K562 (cell line): ENCODE results near the gene CLIP1. TPM values are rescaled to one million over a fixed set of nuclear protein-coding genes. Genes with fewer than 3 reads are reported as not detected.

ENCODE experiments used
- ATAC-seq: fragments of 200-7000 bp; cut with Tn5 transposase; 3 replicates; pipeline ENCODE4 v1.9.1; 2020; ENCODE audit warnings: moderate library complexity
- BruUV-seq: library from RNA; stranded (reverse); fragments of 400-500 nt; replicated peaks from 2 replicates; lab custom pipeline; 2021; lab: Mats Ljungman, UMichigan
- CTCF ChIA-PET: fragments of 300-600 bp; formaldehyde crosslinking; extraction: SDS; loops from one replicate; lab custom pipeline; 2021; ENCODE audit warnings: low intra/inter-chr PET ratio; lab: Yijun Ruan, JAX
- POLR2A ChIA-PET: fragments of 300-600, 350-650 bp; sonication (Branson Sonifier 250); formaldehyde crosslinking; extraction: SDS; loops from one replicate; lab custom pipeline; 2021; ENCODE audit warnings: antibody characterized with exemption, inconsistent platforms; lab: Yijun Ruan, JAX
- DNase-seq, 4 experiments: peaks; one replicate each; pipeline versions ENCODE4 v3.0.0 to v3.0.0-alpha.2; 2011 to 2018; ENCODE audit warnings: low spot score in 3 of 4, mixed read lengths in 3 of 4; ENCODE audit errors: extremely low read depth in 1 of 4
- FAIRE-seq: peaks from 2 replicates; lab custom pipeline; 2011; peaks lifted over from hg19 to GRCh38; lab: Jason Lieb, UNC
- H2AFZ ChIP-seq: 2 replicates; pipeline ENCODE4 v1.6.0; 2011; ENCODE audit warnings: low read depth, low read length, control low read depth, inconsistent platforms
- H3K27ac ChIP-seq: fragments of 200-600 bp; 3 replicates; pipeline ENCODE4 v1.8.0; 2011; ENCODE audit warnings: low read depth, mild to moderate bottlenecking, control low read depth, inconsistent platforms, low read length, moderate library complexity, mixed read lengths; ENCODE audit errors: extremely low read depth
- H3K27me3 ChIP-seq, 2 experiments: fragments of 300-600 bp in 1 of 2; 2 replicates in 1 of 2; 3 replicates in 1 of 2; pipeline versions ENCODE4 v1.6.0 to v1.8.0; 2011; ENCODE audit warnings: inconsistent platforms in 2 of 2, low read length in 2 of 2, mild to moderate bottlenecking in 1 of 2, mixed read lengths in 1 of 2, moderate library complexity in 1 of 2; ENCODE audit not compliant: control insufficient read depth in 2 of 2, insufficient read depth in 2 of 2
- H3K36me3 ChIP-seq: fragments of 300-600 bp; 3 replicates; pipeline ENCODE4 v1.8.0; 2011; ENCODE audit warnings: mild to moderate bottlenecking, low read length, inconsistent platforms; ENCODE audit not compliant: control insufficient read depth, insufficient read depth
- H3K4me1 ChIP-seq, 2 experiments: fragments of 200-600 bp in 1 of 2; replicated peaks in 1 of 2; 2 replicates in 1 of 2; 3 replicates in 1 of 2; pipeline versions ENCODE4 v1.5.1 to v1.8.0; 2011; ENCODE audit warnings: inconsistent platforms in 2 of 2, low read length in 2 of 2, mild to moderate bottlenecking in 1 of 2, mixed read lengths in 1 of 2, moderate library complexity in 1 of 2; ENCODE audit not compliant: control insufficient read depth in 2 of 2, insufficient read depth in 2 of 2
- H3K4me2 ChIP-seq: 2 replicates; pipeline ENCODE4 v1.6.1; 2011; ENCODE audit warnings: low read length, control low read depth, inconsistent platforms, mixed read lengths; ENCODE audit not compliant: insufficient read depth
- H3K4me3 ChIP-seq: fragments of 200-600 bp; sonication (generic), shearing (Covaris generic); 2 replicates; pipeline ENCODE4 v1.5.1; 2016; ENCODE audit warnings: control low read depth, inconsistent platforms
- H3K79me2 ChIP-seq: fragments of 200-600 bp; 3 replicates; pipeline ENCODE4 v1.8.0; 2011; ENCODE audit warnings: low read length, inconsistent platforms; ENCODE audit not compliant: control insufficient read depth, insufficient read depth
- H3K9ac ChIP-seq, 2 experiments: 2 replicates each; pipeline versions ENCODE4 v1.6.0 to v1.6.1; 2011; ENCODE audit warnings: low read depth in 2 of 2, low read length in 2 of 2, control low read depth in 1 of 2, inconsistent platforms in 1 of 2, mild to moderate bottlenecking in 1 of 2, mixed read lengths in 1 of 2; ENCODE audit not compliant: insufficient read depth in 1 of 2
- H3K9me1 ChIP-seq: one replicate; pipeline ENCODE4 v1.6.0; 2011; ENCODE audit warnings: inconsistent platforms, mild to moderate bottlenecking, low read length, moderate library complexity; ENCODE audit not compliant: control insufficient read depth, insufficient read depth
- H3K9me3 ChIP-seq: replicated peaks from 2 replicates; pipeline ENCODE4 v1.5.1; 2011; ENCODE audit warnings: low read depth, low read length, inconsistent platforms; ENCODE audit not compliant: control insufficient read depth, insufficient read depth
- H4K20me1 ChIP-seq: replicated peaks from 2 replicates; pipeline ENCODE4 v1.6.1; 2011; ENCODE audit warnings: low read length, inconsistent platforms, mixed read lengths; ENCODE audit not compliant: control insufficient read depth, insufficient read depth
- CHD4 ChIP-seq: fragments of 200-600 bp; sonication (generic); IDR thresholded peaks from 3 replicates; pipeline ENCODE4 v1.6.1; 2012; ENCODE audit warnings: low read depth, mild to moderate bottlenecking, mixed read lengths, low read length, inconsistent platforms; ENCODE audit not compliant: insufficient read depth, insufficient replicate concordance, poor library complexity, severe bottlenecking
- EZH2 ChIP-seq: IDR thresholded peaks from 2 replicates; pipeline ENCODE4 v1.6.1; 2012; ENCODE audit warnings: low read depth, mild to moderate bottlenecking, inconsistent platforms, low read length, borderline replicate concordance
- FUS ChIP-seq: fragments of 200-400 bp; formaldehyde crosslinking; optimal IDR thresholded peaks from 2 replicates; pipeline ENCODE3; 2017; ENCODE audit warnings: low read depth, low read length
- MEF2A ChIP-seq: IDR thresholded peaks from 2 replicates; pipeline ENCODE4 v1.6.1; 2011; ENCODE audit warnings: low read depth, mild to moderate bottlenecking, low read length, moderate library complexity; ENCODE audit not compliant: control insufficient read depth
- MTA2 ChIP-seq: fragments of 450-650 bp; IDR thresholded peaks from 2 replicates; pipeline ENCODE4 v1.6.1; 2016; ENCODE audit warnings: low read depth
- PTRF ChIP-seq: fragments of 450-650 bp; IDR thresholded peaks from 2 replicates; pipeline ENCODE4 v1.6.1; 2016; ENCODE audit warnings: mild to moderate bottlenecking, missing genetic modification characterization, missing compliant biosample characterization
- RAD51 ChIP-seq: fragments of 450-650 bp; IDR thresholded peaks from 2 replicates; pipeline ENCODE4 v1.7.1; 2016; ENCODE audit warnings: low read depth, mild to moderate bottlenecking, borderline replicate concordance
- RCOR1 ChIP-seq, 2 experiments: IDR thresholded peaks; 2 replicates each; pipeline ENCODE4 v1.6.1; 2012; ENCODE audit warnings: low read depth in 2 of 2, low read length in 2 of 2, borderline replicate concordance in 1 of 2, improper control_type of control experiment in 1 of 2
- TCF15 ChIP-seq: fragments of 250-450 bp; sonication (Bioruptor Pico); IDR thresholded peaks from 2 replicates; pipeline ENCODE4 v1.8.0; 2022; ENCODE audit warnings: moderate library complexity, mild to moderate bottlenecking, inconsistent platforms
- TCFL5 ChIP-seq: fragments of 250-450 bp; sonication (Bioruptor Pico); conservative IDR thresholded peaks from 2 replicates; pipeline ENCODE4 v1.6.1; 2021; ENCODE audit warnings: mild to moderate bottlenecking, moderate library complexity, matching md5 sums
- XRCC4 ChIP-seq: IDR thresholded peaks from one replicate; pipeline ENCODE4 v1.6.1; 2011; ENCODE audit not compliant: insufficient read depth, insufficient read length; ENCODE audit errors: extremely low read depth
- ZNF41 ChIP-seq: fragments of 250-450 bp; sonication (Bioruptor Pico); conservative IDR thresholded peaks from 2 replicates; pipeline ENCODE4 v1.4.0; 2020; ENCODE audit warnings: mild to moderate bottlenecking
- WGBS: fragments of 100-300 bp; shearing (Covaris generic); methylation state at CpG from one replicate; pipeline ENCODE4 v1.1.6; 2016; ENCODE audit warnings: low coverage, mixed read lengths; ENCODE audit not compliant: insufficient coverage; ENCODE audit errors: missing lambda C conversion rate; 5-methylcytosine and 5-hydroxymethylcytosine counted together
- in situ Hi-C: fragments of 300-500 bp; cut with MboI; formaldehyde crosslinking; loops from 4 replicates; pipeline ENCODE4 v1.15.0; 2018; ENCODE audit warnings: inconsistent platforms, mixed read lengths
- intact Hi-C: fragments of 100-400 bp; cut with micrococcal nuclease; formaldehyde crosslinking; loops from 2 replicates; pipeline ENCODE4 v1.14.2; 2022
- polyA plus RNA-seq, 8 experiments: library from polyadenylated mRNA; depleted of rRNA in 4 of 8; stranded (reverse) in 5 of 8; unstranded in 3 of 8; fragments of >200 nt; fragmentation: Nextera tagmentation in 2 of 8; fragmentation: Illumina TruSeq in 1 of 8; extraction: Ambion mirVana in 2 of 8; extraction: Trizol in 1 of 8; gene quantifications; 2 replicates each; pipeline versions ENCODE4 v1.2.1 to v1.2.3, GENCODE V29; 2011 to 2014; ENCODE audit warnings: inconsistent platforms in 1 of 8, missing spikeins in 1 of 8
- total RNA-seq, 7 experiments: library from RNA; depleted of rRNA in 6 of 7; stranded (reverse); fragments of >200 nt in 6 of 7; fragmentation: Illumina TruSeq in 2 of 7; extraction: Trizol in 2 of 7; gene quantifications; 2 replicates each; pipeline versions ENCODE4 v1.2.1 to v1.2.3, GENCODE V29; 2011 to 2021; ENCODE audit warnings: low replicate concordance in 1 of 7

Gene CLIP1
- total and polyA plus RNA-seq, 9 of the 15 experiments (the other 6 are each of a cell fraction or from before 2014, with no cell fraction given): 5.8 to 33.9 (median 27.6) TPM

DNA sequence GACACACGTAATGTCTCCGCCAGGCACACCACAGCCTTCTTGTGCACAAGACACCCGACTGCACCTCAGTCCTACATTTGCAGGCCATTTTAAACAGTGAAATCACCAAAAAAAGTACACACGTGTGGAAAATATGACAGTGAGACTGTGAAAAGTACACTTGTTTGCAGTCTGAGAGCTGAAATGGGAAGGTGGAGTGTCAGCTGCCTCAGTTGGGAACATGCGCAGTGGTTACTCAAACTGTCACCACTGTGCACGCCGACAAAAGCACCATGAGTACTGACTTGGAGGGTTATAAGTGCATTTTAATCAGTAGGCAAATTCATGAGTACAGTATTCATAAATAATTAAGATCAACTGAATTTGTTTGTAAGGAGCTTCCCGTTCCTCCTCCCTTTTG lies 171.9 kb downstream of the CLIP1 start:
- ChIA-PET CTCF (no interaction called here), POLR2A (interaction anchor here (0.7 to 1.0 kb wide), 3 partner anchors 8 to 34 kb away, joined by 3 to 4 read pairs (median 4); no protein-coding TSS in a partner anchor)
- WGBS: 91% methylated on average over 8 of the region's 8 CpGs
- in situ Hi-C loops: no loop called here
- H2AFZ ChIP-seq: no peak overlapping the region
- no peak overlapping the region for H3K9ac ChIP-seq
- H3K27ac ChIP-seq: no peak overlapping the region
- peaks cover 35% of the 10 kb centered on the region for H3K36me3 ChIP-seq
- H4K20me1 ChIP-seq: no peaks in the 10 kb centered on the region
- H3K4me3 ChIP-seq: no peak overlapping the region
- H3K27me3 ChIP-seq: no peaks in the 10 kb centered on the region
- intact Hi-C loops: no loop called here
- ATAC-seq (no peak), DNase-seq (no peak), FAIRE-seq (no peak)
- TF ChIP-seq FUS: no peak
- TF ChIP-seq RAD51: no peak
- TF ChIP-seq ZNF41 (CRISPR knock-in tag): no peak
- TF ChIP-seq PTRF: no peak
- no peak for TF ChIP-seq MEF2A
- TF ChIP-seq TCFL5 (CRISPR knock-in tag): no peak
- H3K79me2 ChIP-seq: no peaks in the 10 kb centered on the region
- no peaks in the 10 kb centered on the region for H3K9me1 ChIP-seq
- H3K4me2 ChIP-seq: no peak overlapping the region
- no peaks in the 10 kb centered on the region for H3K4me1 ChIP-seq
- no peaks in the 10 kb centered on the region for H3K9me3 ChIP-seq
- BruUV-seq: no TSS peak

- CTCF ChIA-PET: no interaction called here
- no peaks in the 10 kb centered on the region for H3K79me2 ChIP-seq
- DNase-seq: no peak
- H3K4me3 ChIP-seq: no peak overlapping the region
- POLR2A ChIA-PET: interaction anchor here (1.0 kb wide), 1 partner anchor 8 kb away, joined by 4 read pairs; no protein-coding TSS in a partner anchor
- H3K27ac ChIP-seq: no peak overlapping the region
- H3K9me3 ChIP-seq: no peaks in the 10 kb centered on the region
- peaks cover 33% of the 10 kb centered on the region for H3K36me3 ChIP-seq
- H3K4me1 ChIP-seq: peaks cover 0 to under 1% of the 10 kb centered on the region in 2 experiments; a peak in 2 of 5 replicates
- ATAC-seq: no peak
- in situ Hi-C loops: no loop called here
- H3K9ac ChIP-seq: no peak overlapping the region
- no peaks in the 10 kb centered on the region for H3K27me3 ChIP-seq
- WGBS: 90% methylated on average over 6 of the region's 6 CpGs
- no peaks in the 10 kb centered on the region for H3K9me1 ChIP-seq
- no peak overlapping the region for H3K4me2 ChIP-seq
- intact Hi-C loops: no loop called here
- BruUV-seq: no TSS peak
- TF ChIP-seq XRCC4 (no peak), MTA2 (no peak), EZH2 (no peak), RCOR1 (IDR thresholded peaks at IDR 0.05; ENCODE audit: borderline replicate concordance in 1 of 2, low read depth in 2 of 2, low read length in 2 of 2) (no peak), TCF15 (CRISPR knock-in tag) (no peak), CHD4 (no peak)
- TF ChIP-seq, all 486 proteins: peak for 0
- H2AFZ ChIP-seq: no peak overlapping the region
- no peak for FAIRE-seq
- H4K20me1 ChIP-seq: no peaks in the 10 kb centered on the region
Measured at GRCh38 chr12:122250047-122250446, 172.4 kb downstream of the CLIP1 start.
